A673 (cell line): Measurements from ENCODE around the gene BASP1. TPM values are rescaled to one million over a fixed set of nuclear protein-coding genes. Genes with fewer than 3 reads are reported as not detected.

ENCODE experiments used
- BruUV-seq: library from RNA; stranded (reverse); fragments of 400-500 nt; replicated peaks from 2 replicates; lab custom pipeline; 2021; lab: Mats Ljungman, UMichigan
- CTCF ChIA-PET: fragments of 300-600 bp; sonication (Branson Sonifier 250); formaldehyde crosslinking; loops from one replicate; lab custom pipeline; 2022; ENCODE audit warnings: antibody characterized with exemption; lab: Charles Lee
- POLR2A ChIA-PET: fragments of 300-600 bp; sonication (Branson Sonifier 250); formaldehyde crosslinking; loops from one replicate; lab custom pipeline; 2022; ENCODE audit warnings: antibody characterized with exemption; ENCODE audit not compliant: low non-redundant PET; lab: Charles Lee
- DNase-seq: peaks from one replicate; pipeline ENCODE4 v3.0.0-alpha.2; 2015; ENCODE audit warnings: low spot score
- H3K27ac ChIP-seq: fragments of 200-600 bp; sonication (generic); 2 replicates; pipeline ENCODE4 v1.5.1; 2016; ENCODE audit warnings: mixed run types, low read depth, mild to moderate bottlenecking, mixed read lengths, antibody characterized with exemption, low read length; ENCODE audit not compliant: poor library complexity, severe bottlenecking
- H3K27me3 ChIP-seq: fragments of 200-600 bp; sonication (generic); replicated peaks from 2 replicates; pipeline ENCODE4 v1.6.1; 2017; ENCODE audit warnings: mixed run types, low read depth, mild to moderate bottlenecking, mixed read lengths, antibody characterized with exemption, low read length; ENCODE audit not compliant: insufficient read depth, poor library complexity
- H3K36me3 ChIP-seq: fragments of 200-600 bp; sonication (generic); 2 replicates; pipeline ENCODE4 v1.6.1; 2016; ENCODE audit warnings: mixed run types, mild to moderate bottlenecking, mixed read lengths, antibody characterized with exemption, low read length; ENCODE audit not compliant: insufficient read depth, poor library complexity, severe bottlenecking
- H3K4me1 ChIP-seq: fragments of 200-600 bp; sonication (generic); 2 replicates; pipeline ENCODE4 v1.6.1; 2017; ENCODE audit warnings: mixed run types, mild to moderate bottlenecking, mixed read lengths, antibody characterized with exemption, low read length; ENCODE audit not compliant: insufficient read depth, poor library complexity, severe bottlenecking
- H3K4me3 ChIP-seq: fragments of 200-600 bp; sonication (generic); 2 replicates; pipeline ENCODE4 v1.5.1; 2016; ENCODE audit warnings: low read depth, mixed run types, mild to moderate bottlenecking, mixed read lengths, low read length; ENCODE audit not compliant: poor library complexity, severe bottlenecking
- H3K9me3 ChIP-seq: fragments of 200-600 bp; sonication (generic); 2 replicates; pipeline ENCODE4 v1.6.1; 2016; ENCODE audit warnings: mixed run types, low read depth, mild to moderate bottlenecking, mixed read lengths, antibody characterized with exemption, low read length; ENCODE audit not compliant: poor library complexity, severe bottlenecking
- CTCF ChIP-seq: fragments of 300-800, 200-600 bp; sonication (generic); conservative IDR thresholded peaks from 2 replicates; pipeline ENCODE4 v1.5.1; 2017; ENCODE audit warnings: low read depth, mild to moderate bottlenecking, antibody characterized with exemption, low read length, moderate library complexity, mixed read lengths
- EZH2 ChIP-seq: fragments of 200-600 bp; sonication (generic); IDR thresholded peaks from 2 replicates; pipeline ENCODE4 v1.6.1; 2017; ENCODE audit warnings: borderline replicate concordance, low read depth, mild to moderate bottlenecking, mixed read lengths, antibody characterized with exemption, low read length; ENCODE audit not compliant: poor library complexity, severe bottlenecking
- intact Hi-C: fragments of 100-400 bp; cut with micrococcal nuclease; formaldehyde crosslinking; loops from one replicate; pipeline ENCODE4 v1.10.0; 2022; ENCODE audit not compliant: unreplicated experiment
- total RNA-seq: library from RNA; stranded (reverse); gene quantifications from 2 replicates; pipeline ENCODE4 v1.2.3, GENCODE V29; 2021

The BASP1 gene
- total RNA-seq, 1 experiment from 2014 or later = 394 TPM

- no TSS peak for BruUV-seq
- TF ChIP-seq CTCF (no peak), EZH2 (no peak)
Measured at GRCh38 chr5:17221843-17222636, 4.6 kb downstream of the BASP1 start.

GRCh38 chr5:17222664-17223063, 5.2 kb downstream of the BASP1 start:
- H3K27me3 ChIP-seq = no peaks in the 10 kb centered on the region
- H3K36me3 ChIP-seq = peaks cover 39% of the 10 kb centered on the region
- no TSS peak for BruUV-seq
- H3K4me3 ChIP-seq = peak overlapping the region; percentile 91
- ChIA-PET CTCF (no interaction called here), POLR2A (no interaction called here)
- no peak for TF ChIP-seq CTCF
- no peak for TF ChIP-seq EZH2
- H3K27ac ChIP-seq = peak overlapping the region; percentile 61
- intact Hi-C loops = no loop called here
- DNase-seq = no peak
- peaks cover 65% of the 10 kb centered on the region for H3K4me1 ChIP-seq
- no peaks in the 10 kb centered on the region for H3K9me3 ChIP-seq

More at GRCh38 chr5:17221843-17222636, 4.6 kb downstream of the BASP1 start:
- Histone ChIP-seq H3K9me3 (no peaks in the 10 kb centered on the region), H3K36me3 (peaks cover 37% of the 10 kb centered on the region), H3K4me3 (peak overlapping the region; percentile 91), H3K27me3 (no peaks in the 10 kb centered on the region), H3K4me1 (peaks cover 63% of the 10 kb centered on the region), H3K27ac (peak overlapping the region; percentile 61)
- DNase-seq = no peak
- intact Hi-C loops = no loop called here
- POLR2A ChIA-PET = no interaction called here
- CTCF ChIA-PET = no interaction called here

DNA sequence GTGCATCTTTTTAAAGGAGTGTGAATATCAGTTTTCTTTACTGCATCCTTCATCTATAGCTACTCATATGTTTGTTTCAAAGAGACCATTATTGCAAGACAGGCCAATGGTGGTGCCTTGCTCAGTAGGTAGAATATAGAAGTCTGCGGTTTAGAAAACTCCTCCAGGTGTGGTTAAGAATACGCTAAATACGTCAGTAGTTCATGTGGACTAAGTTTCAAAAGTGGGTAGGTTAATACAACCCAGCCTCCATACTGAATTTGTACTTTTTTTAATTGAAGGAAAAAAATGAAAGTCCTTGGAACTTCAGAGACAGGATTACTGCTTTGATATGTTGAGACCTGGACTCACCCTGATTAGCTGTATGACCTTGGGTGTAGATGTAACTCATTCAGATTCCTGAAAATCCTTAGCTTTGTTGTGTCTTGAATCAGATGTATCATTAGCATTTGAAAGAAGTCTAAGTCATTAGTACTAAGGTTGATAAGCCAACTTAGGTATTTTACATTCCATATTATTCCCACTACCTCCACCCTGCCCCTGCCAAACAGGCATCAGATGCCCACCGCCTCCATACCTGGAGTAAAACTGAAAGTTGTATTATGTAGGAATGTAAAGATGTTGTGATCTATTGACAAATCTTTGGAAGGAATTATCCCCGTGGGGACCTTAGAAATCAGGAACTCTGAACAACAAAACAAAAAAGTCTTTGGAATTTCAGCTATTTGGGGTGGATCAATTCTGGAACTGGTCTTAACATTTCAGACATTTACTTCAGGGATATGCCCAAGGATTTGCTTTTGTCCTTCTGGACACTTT, 6.1 kb downstream of the BASP1 start:
- CTCF ChIA-PET = no interaction called here
- no peak for DNase-seq
- Histone ChIP-seq H3K9me3 (no peaks in the 10 kb centered on the region), H3K4me3 (no peak overlapping the region), H3K36me3 (peaks cover 48% of the 10 kb centered on the region), H3K27me3 (no peaks in the 10 kb centered on the region), H3K27ac (no peak overlapping the region), H3K4me1 (peaks cover 74% of the 10 kb centered on the region)
- no TSS peak for BruUV-seq
- intact Hi-C loops = no loop called here
- POLR2A ChIA-PET = no interaction called here
- no peak for TF ChIP-seq CTCF
- TF ChIP-seq EZH2 = no peak
